ENCODE data around the gene NRXN3.

Gene NRXN3

DNA sequence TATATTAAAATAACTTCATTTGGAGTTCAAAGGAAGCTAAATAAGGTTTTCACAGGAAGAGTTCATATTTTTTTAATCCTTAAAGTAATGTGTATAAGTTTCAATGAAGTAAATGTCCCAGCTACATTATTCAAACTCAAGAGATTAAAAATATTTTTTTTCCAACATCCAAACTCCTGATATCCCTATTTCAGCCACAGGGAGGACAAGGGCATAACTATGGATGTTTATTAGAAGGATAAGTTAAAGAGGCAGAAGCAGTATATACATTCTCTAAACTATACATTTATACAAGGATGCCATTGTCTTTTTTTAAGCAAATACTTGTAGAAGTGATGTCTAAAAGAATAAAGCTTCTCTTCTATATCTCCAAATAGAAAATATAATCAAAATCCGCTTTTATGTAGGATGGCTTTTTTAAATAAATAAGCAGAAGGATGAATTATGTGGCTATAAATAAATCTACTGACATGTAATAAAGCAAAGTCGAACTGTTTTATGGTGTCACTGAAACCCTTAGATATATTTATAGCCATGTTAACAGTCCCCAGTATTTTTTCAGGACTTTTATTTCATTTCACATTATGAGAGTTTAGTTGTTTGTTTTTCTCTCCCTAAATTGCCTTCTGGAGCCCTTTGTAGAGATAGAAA is 1104.6 kb downstream of the NRXN3 start:
- no peak for DNase-seq

DNA sequence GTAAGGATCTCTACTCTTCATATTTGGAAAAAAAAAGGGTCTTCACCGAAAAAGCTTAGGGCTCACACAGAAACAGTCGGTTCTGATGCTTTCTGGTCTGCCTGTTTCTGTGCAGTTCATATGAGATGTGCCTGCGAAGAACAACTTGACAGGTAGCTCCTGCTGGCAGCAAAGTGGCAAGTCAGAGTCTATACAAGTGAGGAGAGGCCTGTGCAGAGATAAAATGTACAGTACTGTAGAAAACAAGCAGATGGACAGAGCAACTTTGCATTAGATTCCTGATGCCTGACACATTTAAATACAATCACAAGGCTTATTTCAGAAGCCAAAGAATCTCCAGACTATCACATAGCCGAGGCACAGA is 1105.1 kb downstream of the NRXN3 start:
- no peak for DNase-seq

DNA sequence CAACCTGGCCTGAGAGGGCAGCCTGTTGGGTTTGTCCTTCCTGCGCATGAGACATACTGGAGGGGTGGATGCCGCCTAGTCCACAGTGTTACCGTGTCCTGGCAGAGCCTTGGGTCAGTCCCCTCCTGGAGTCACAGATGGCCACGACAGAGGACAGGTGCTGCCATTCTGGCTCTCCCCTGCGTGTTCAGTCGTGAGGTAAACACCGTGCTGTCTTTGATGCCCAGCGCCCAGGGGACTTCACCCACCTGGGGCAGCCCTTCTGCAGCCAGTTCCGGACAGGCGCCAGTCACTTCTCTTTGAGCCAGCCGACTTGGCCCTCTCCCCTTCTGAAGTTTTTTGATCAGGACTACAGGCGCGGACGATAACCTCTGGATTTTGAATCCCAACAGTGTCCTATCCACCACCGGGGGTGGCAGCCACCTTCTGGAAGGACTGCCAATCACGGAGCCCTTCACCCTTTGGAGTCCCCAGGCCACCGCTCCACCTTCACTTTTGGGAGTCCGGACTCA is 1108.2 kb downstream of the NRXN3 start:
- no peak for DNase-seq

DNA sequence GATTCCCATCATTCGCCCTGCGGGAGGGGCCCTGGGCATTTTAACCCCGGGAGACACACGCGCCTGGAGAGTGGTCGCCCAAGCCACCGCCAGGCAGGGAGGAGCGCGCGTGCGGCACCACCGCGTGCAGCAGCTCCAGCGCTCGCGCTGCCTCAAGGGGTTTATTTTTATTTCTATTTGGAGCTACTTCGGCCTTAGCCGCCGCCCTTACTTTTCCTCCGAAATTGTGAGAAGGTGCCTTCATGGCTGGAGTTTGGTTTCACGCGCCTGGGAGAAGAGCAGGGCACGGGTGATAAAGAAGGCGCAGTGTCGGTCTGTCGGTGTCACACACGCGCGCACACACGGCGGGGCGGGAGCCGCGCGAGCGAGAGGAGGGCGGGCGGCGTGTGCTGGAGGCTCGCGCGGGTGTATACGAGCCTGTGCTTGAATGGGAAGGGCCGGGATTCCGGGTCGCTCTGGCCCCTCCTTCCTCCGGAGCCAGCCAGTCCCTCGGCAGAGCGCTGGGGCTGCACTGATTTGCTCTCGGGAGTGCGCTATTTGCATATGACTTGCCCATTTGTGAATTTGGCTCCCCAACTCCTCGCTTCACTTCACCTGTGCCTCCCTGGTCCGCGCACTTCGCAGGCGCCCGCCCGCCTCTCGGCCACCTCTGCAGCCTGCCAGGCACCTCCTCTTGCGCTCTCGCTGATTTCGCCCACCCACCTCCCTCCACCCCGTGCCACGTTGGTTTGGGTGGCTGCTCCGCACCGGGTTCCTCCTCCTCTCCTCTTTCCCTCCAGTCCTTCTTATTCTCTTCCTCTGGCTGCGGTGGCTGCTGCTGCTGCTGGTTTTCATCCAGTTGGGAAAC is 1108.8 kb downstream of the NRXN3 start:
- DNase-seq, result peak in 2 of 3 donors; percentile 11 to 39

DNA sequence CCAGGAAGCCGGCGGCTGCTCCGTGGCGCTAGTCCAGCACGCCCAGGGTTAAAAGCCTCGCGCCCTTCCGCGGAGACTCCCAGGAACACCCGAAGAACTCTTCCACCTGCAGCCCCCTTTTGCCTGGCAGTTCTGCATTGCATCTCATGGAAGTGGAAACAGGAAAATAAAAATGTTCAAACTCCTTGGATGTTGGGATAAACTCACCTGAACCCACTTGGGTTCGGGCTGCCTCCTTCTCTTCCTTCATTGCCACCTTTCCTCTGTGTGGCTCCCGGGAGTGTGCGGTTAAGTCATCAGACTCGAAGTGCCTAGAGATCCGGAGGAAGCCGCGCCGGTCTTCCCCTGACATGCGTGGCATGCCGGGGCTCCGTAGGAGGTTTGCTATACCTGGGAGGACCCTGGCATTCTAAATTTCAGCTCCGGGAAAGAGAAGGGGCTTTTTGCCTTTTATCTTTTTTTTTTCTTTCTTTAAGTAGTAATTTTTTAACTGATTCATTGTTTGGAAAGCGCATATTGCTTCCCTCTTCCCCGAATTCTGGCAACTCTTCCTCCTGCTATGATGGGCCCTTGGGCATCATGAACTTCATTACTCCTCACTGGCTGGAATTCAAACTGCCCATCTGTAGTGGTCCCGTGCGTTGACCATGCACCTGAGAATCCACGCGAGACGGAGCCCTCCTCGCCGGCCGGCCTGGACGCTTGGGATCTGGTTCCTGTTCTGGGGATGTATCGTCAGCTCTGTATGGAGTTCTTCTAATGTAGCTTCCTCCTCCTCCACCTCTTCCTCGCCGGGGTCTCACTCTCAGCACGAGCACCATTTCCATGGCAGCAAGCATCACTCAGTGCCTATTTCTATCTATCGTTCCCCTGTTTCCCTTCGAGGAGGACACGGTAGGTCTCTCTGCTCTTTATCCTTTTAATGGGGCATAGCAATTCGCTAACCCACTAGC is 1109.7 kb downstream of the NRXN3 start:
- DNase-seq, result no peak

DNA sequence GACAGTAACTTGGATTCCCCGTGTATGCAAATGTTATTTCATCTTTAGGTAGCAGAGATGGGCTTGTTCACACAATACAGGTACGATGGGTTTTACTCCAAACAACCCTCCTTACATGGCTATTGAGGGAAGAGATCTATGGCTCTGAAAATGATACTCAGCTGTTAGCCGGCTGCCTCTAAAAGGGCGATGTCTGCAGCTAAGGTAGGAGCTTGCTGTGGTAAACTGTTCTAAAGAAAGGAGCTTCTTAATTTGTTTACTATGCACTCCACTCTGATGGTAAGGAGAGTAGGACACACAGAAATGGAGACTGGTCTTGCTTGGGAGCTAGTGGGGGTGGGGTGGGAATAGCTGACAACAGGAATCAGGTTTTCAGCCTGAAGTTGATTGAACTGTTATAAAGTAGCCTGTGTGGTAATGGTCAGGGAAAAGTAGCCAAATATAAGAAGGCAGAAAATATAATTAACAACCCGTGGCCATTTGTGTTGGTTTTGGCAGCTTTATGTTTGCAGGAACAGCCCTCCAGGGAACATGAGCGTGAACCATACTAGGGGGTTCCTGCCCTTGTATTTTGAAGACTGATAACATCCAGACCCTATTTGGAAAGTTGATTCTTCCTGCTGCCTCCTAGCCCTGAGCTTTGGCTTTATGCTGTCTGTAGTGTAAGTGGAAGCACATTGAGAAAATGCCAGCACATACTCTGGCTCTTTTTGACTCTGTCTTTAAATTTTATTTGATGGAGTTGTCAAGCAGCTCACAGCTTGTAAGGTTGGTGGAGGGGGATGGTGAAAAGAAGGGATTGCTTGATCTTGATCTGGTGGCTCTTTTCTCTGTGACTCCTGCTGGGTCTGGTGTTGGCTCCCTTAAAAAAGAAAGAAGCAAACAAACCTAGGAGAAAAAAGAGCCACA is 1111.3 kb downstream of the NRXN3 start:
- DNase-seq, result no peak

DNA sequence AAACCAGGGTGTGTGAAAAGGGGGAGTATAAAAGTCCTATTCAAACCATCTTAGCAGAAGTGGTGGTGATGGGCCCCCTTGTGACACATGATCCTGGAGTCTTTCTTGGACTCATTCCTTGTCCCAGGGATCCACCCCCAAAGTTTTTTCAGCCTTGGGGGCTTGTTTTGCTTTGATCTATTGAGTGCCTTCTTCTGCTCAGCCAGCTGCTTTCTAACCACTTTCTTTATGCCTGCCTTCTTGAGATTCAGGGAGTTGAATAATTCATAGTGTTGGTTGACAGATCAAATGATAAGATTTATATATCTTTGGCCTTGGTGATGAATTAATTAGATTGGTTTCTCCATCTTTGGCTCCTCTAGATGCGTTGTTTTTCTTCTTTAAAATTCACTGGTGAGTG is 1114.4 kb downstream of the NRXN3 start:
- DNase-seq, result no peak

DNA sequence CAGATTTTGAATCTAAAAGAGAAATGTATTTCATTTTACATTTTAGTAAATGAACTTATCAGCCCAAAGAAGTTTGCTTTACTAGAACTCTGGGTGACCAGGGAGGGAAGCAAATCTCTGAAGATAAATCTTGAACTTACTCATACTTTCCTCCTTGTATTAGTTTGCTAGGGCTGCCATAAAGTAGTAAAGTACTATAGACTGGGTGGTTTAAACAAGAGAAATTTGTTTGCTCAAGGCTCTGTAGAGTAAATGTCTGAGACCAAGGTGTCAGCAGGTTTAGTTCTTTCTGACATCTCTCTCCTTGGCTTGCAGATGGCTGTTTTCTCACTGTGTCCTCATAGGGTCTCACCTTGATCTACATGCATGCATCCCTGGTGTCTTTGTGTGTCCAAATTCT is 1115.1 kb downstream of the NRXN3 start:
- DNase-seq, result no peak

DNA sequence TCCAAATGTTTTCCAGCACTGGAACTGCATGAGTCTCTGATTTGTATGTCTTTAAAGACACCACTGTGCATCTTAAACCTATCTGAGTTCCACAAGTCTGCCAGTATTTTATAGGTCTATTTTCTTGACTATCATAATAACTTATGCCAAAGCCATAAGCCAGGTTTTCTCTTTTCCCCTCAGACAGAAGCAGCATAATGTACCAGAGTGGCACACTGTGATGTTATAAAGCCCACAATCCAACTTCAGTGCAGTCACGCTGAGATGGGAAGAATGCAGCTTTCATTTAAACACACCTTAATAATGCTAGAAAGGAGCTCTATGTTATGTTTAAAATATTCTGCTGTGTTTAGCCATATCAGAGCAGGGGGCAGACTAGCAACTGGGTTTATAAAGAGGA is 1117.8 kb downstream of the NRXN3 start:
- DNase-seq, result no peak

DNA sequence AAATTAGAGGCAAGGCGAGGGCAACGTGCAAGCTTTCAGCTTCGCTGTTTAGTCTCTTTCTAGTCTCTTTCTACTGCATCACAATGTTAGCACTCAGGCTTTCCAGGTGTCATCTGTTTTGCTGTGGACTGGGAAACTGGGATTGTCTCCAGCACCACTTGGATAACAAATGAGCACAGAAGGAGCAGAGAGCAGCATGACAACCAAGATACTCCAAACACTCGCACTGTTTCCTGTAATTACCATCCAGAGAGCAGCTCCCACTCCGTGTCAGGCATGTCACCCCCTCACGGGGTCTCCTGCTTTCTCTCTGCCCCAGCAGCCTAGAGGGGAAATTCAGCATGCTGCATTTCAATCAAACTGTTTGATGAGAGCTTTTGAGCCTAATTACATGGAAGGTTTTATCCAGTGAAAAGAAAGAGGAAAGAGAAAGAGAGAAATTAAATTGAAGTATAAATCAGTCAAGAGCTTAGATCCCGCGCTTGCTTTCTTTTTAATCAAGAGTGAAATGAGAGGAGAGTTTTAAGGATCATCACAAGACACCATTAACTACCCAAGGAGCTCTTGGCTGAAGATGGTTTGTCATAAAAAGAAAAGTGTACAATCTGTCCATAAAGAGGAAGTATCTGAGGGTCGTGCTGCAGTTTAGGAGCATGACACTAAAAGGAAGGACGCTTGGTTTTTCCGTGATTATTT is 1123.5 kb downstream of the NRXN3 start:
- no peak for DNase-seq

DNA sequence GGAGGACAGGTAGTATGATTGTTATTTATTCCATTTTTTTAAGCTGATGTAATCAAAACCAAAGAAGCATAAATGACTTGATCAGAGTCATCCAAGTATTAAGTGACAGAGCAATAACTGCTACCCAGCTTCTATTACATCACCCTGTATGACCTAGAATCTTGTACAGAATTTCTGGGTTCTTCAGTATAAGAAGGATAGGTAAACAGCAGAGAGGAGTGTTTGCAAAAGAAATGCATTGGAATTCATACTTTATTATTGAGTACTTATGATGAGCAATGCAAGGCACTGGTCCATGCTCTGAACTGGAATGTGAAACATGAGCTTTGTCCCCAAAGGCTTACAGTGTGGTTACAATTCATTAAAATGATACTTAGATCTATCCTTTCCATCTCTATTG is 1124.3 kb downstream of the NRXN3 start:
- no peak for DNase-seq

DNA sequence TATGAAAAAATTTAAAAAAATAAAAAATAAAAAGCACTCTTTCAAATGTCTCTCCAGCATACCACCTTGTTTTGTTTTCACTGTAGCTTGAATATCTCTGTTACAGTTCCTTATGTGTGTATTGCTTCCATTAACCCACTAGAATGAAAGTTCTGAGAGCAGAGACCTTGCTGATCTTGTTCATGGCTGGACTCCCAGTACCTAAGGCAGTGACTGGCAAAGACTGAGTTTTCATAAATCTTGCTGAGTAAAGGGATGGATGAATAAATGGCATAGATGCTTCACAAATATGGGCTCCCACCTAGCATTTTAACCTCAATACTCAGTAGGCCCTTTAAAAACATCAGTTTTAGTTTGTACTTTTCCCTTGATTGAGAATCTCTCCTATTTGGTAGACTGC is 1125.2 kb downstream of the NRXN3 start:
- no peak for DNase-seq

DNA sequence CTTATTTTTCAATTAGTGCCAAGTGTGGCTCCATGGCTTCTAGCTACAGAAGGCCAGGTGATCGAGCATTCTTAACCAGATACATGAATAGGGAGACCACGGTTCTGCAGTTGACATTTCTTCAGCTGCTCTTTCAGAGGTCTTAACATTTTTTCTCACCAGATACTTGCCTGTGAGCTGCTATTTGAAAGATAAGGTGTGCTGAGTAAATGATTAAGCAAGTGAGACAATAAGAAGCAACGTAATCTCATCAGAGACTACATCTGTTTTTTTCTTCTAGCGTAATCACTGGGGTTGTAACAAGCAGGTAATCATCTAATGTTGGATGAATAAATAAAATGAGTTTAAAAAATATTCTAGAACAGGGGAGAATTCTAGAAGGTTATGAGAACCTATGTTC is 1128.2 kb downstream of the NRXN3 start:
- no peak for DNase-seq

DNA sequence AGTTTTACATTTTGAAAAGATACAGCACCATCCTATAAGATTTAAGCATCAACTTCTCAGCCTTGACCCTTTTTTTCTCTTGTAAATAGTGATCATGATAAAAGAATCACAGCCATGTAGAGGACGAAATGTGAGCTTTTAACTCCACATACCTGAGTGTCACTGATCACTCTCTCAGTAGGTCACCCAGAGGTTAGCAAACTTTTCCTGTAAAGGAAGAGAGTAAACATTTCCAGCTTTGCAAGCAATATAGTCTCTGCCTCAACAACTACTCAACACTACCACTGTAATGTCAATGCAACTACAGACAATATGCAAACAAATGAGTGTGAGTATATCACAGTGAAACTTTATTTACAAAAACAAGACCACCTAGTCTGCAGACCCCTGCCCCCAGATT is 1129.0 kb downstream of the NRXN3 start:
- no peak for DNase-seq

DNA sequence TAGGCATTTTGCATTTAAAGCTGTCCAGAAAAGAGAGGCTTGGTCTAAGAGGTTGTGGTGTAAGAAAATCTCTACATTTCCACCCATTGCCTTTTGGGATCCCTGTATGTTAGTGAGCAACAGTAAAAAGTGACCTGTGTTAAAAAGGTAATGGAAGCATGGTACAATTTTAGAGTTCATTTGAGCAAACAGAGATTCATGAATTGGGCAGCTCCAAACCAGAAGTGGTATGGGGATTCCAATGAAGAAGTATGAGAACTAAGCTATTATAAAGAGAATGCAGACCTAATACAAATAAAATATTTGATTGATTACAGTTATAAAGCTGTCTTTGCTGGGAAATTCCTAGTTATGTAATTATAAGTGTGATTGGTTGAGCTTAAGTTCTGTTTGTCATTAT is 1134.1 kb downstream of the NRXN3 start:
- DNase-seq, result no peak

DNA sequence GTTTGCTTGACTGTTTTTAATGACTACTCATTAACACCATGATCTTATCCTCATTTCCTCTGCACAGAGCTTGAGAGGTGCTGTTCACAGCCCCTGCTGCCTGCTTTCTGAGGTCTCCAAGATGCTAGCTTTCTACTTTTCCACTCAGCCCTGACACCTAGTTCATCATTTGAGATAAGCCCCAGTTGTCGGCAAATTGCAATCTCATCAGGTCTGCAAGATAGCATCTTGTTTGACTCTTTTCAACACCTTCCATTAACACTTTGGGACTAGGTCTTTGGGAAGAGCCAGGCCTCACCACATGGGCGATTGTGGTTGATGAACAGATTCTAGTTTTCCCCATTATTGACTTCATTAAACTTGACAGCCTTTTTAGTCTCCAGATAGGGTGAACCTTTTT is 1136.4 kb downstream of the NRXN3 start:
- DNase-seq, result no peak

DNA sequence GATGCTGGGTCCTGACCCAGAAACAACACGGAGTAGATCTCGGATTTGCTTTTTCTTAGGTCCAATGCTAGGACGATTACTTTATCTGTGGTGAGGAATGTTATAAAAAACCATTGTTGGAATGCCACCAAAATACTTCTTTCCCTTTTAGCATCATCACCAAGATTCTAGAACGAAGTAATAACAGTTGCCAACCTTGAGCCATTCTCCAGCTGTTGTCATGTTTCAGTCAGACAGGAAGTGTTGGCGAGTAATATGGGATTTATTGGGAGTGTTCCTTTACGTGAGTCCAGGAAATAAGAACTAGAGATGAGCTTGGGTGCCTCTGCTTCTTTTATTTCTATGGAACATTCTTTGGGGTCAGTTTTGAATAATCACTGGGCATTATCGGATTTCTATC is 1148.2 kb downstream of the NRXN3 start:
- no peak for DNase-seq

DNA sequence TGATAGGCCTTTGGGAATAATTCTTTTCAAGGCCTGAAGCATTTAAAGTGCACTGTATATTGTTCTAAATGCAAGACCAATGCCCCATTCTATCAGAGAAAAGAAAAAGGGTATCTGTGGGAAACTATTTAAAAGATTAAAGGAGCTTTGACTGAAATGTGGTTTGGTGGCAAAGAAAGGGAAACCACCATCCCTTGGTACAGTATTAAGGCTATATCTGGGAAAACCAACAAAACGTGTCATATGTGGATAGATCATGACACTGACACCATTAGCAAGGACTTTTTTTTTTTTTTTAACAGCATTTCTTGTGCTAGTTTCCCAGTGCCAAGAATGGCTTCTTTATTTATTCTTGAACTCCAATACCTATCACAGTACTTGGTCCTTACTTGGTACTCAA is 1150.4 kb downstream of the NRXN3 start:
- no peak for DNase-seq

DNA sequence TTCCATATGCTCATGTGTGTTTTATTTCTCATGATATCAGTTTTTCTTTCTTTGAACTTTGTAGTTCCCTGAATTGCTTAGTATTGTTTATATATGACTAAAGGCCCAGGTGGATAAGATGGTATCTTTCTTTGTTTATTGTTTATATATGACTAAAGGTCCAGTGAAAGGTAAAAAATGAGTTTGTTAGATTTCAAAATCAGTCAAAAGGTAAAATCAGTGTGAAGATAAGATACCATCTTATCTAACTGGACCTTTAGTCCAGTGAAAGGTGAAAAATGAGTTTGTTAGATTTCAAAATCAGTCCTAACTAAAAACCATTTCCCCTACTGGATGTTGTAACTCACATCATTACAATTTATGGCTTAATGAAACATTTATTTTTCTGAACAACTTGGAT is 1150.9 kb downstream of the NRXN3 start:
- no peak for DNase-seq

DNA sequence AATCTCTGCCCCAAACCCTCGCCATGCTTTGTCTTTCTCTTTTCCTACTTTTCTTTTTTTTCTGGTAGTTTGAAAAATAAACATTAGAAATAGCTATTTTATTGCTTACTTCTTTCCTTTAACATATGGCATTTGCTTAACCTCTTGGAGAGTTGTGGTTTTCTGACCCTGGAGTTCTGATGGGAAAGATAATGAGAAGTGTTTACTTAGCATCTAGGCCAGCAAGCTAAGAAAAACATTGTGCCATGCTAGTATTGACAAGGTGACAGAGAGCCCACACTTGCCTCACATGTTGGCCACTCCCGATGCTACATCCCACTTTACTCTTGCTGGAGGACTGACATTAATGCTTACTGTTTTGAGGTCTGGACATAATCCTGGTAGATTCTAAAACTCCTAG is 1154.9 kb downstream of the NRXN3 start:
- no peak for DNase-seq

DNA sequence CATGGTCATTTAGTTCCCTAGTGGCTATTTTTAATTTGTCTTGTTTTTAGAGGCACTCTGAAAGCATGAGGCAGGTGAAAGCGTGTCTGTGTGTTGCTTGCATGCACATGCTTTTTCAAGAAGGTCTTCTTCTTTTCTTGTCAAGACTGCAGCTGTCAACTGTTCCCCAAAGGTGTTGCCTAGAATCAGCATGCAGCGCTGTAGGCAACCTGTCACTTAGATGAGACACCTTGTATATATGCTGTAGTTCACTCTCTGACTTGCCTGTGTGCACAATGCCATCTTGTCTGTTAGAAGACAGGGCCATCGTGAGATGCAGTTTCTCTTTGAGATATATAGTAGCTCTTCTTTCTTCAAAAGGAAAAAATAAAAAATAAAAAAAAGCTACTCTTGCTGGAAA is 1155.4 kb downstream of the NRXN3 start:
- DNase-seq, result no peak

DNA sequence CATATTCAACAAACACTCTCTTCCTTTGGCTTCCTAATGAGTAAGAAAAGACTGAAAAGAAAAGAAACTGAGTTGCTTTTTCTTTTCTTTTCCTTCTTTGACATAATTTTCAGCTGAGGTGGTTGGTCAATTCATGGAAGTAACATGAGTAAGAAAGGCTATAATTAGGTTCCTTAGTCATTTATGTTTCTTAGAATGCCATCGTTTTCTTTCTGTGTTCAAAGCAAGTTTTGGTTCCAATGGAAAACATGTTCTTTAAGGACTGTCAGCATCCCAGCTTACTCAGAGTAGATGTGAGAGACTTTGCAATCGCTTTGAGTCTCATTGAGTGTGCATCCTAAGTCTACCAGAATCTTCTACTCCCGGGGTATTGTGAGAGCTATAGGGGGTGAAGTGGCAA is 1158.7 kb downstream of the NRXN3 start:
- no peak for DNase-seq

All from suppressor macrophage treated with lipopolysaccharide for 1 hour (primary cell).